PC-3 (cell line): Measurements from ENCODE around the gene ABCG4. TPM values are rescaled to one million over a fixed set of nuclear protein-coding genes. Genes with fewer than 3 reads are reported as not detected.

ENCODE experiments used
- ATAC-seq: fragments of 200-7000 bp; cut with Tn5 transposase; 2 replicates; pipeline ENCODE4 v1.9.1; 2020; ENCODE audit warnings: mild to moderate bottlenecking, moderate library complexity
- BruUV-seq: library from RNA; stranded (reverse); fragments of 400-500 nt; replicated peaks from 2 replicates; lab custom pipeline; 2021; lab: Mats Ljungman, UMichigan
- CTCF ChIA-PET: fragments of 300-600 bp; sonication (Branson Sonifier 250); formaldehyde crosslinking; loops from one replicate; lab custom pipeline; 2022; ENCODE audit warnings: antibody characterized with exemption; lab: Charles Lee
- POLR2A ChIA-PET: fragments of 300-600 bp; sonication (Branson Sonifier 250); formaldehyde crosslinking; loops from one replicate; lab custom pipeline; 2022; ENCODE audit warnings: antibody characterized with exemption; ENCODE audit not compliant: unreplicated experiment; lab: Charles Lee
- DNase-seq: peaks from one replicate; pipeline ENCODE4 v3.0.0-alpha.2; 2015
- H2AFZ ChIP-seq: fragments of 300-600 bp; sonication (generic); 2 replicates; pipeline ENCODE4 v1.6.0; 2016; ENCODE audit warnings: antibody characterized with exemption, low read length
- H3F3A ChIP-seq: fragments of 300-600 bp; sonication (generic); one replicate; pipeline ENCODE4 v1.6.0; 2017; ENCODE audit warnings: antibody characterized with exemption, low read length, control low read depth, mild to moderate bottlenecking; ENCODE audit not compliant: unreplicated experiment
- H3K27ac ChIP-seq: fragments of 300-600 bp; sonication (generic); 2 replicates; pipeline ENCODE4 v1.5.1; 2016; ENCODE audit warnings: mild to moderate bottlenecking, low read length
- H3K27me3 ChIP-seq: fragments of 300-600 bp; sonication (generic); 2 replicates; pipeline ENCODE4 v1.6.1; 2016; ENCODE audit warnings: low read length, mixed read lengths
- H3K36me3 ChIP-seq: fragments of 300-600 bp; sonication (generic); 2 replicates; pipeline ENCODE4 v1.6.1; 2016; ENCODE audit warnings: low read depth, mixed run types, low read length, mixed read lengths
- H3K4me1 ChIP-seq: fragments of 300-600 bp; sonication (generic); 2 replicates; pipeline ENCODE4 v1.5.1; 2016; ENCODE audit warnings: low read length; ENCODE audit not compliant: insufficient read depth
- H3K4me2 ChIP-seq: fragments of 300-600 bp; sonication (generic); 2 replicates; pipeline ENCODE4 v1.6.0; 2016; ENCODE audit warnings: low read length
- H3K4me3 ChIP-seq: fragments of 300-600 bp; sonication (generic); 2 replicates; pipeline ENCODE4 v1.5.1; 2016; ENCODE audit warnings: mild to moderate bottlenecking, low read length, mixed read lengths
- H3K79me2 ChIP-seq: fragments of 300-600 bp; sonication (generic); 2 replicates; pipeline ENCODE4 v1.6.1; 2017; ENCODE audit warnings: low read length, mixed read lengths
- H3K9ac ChIP-seq: fragments of 300-600 bp; sonication (generic); 2 replicates; pipeline ENCODE4 v1.6.0; 2016; ENCODE audit warnings: mild to moderate bottlenecking, low read length
- H3K9me2 ChIP-seq: fragments of 300-600 bp; sonication (generic); replicated peaks from 2 replicates; pipeline ENCODE4 v1.6.1; 2016; ENCODE audit warnings: mixed run types, low read length, mixed read lengths
- H3K9me3 ChIP-seq: fragments of 300-600 bp; sonication (generic); 2 replicates; pipeline ENCODE4 v1.6.1; 2016; ENCODE audit warnings: low read length, mixed read lengths
- H4K20me1 ChIP-seq: fragments of 300-600 bp; sonication (generic); 2 replicates; pipeline ENCODE4 v1.6.1; 2016; ENCODE audit warnings: low read length, mixed read lengths
- EZH2 ChIP-seq: fragments of 300-600 bp; sonication (generic); IDR thresholded peaks from one replicate; pipeline ENCODE4 v1.6.1; 2017; ENCODE audit warnings: antibody characterized with exemption, mild to moderate bottlenecking, low read length; ENCODE audit not compliant: unreplicated experiment
- EZH2phosphoT487 ChIP-seq: fragments of 300-600 bp; sonication (generic); IDR thresholded peaks from 2 replicates; pipeline ENCODE4 v1.6.1; 2018; ENCODE audit warnings: mild to moderate bottlenecking, antibody characterized with exemption, low read length, borderline replicate concordance
- intact Hi-C: fragments of 100-400 bp; cut with micrococcal nuclease; formaldehyde crosslinking; loops from 2 replicates; pipeline ENCODE4 v1.9.0; 2023
- total RNA-seq: library from RNA; depleted of rRNA; stranded (reverse); fragments of >200 nt; gene quantifications from 2 replicates; pipeline ENCODE4 v1.2.3, GENCODE V29; 2014
- TF ChIP-seq, protein P1 (sequence below): fragments of 300-600 bp; sonication (generic); conservative IDR thresholded peaks from 2 replicates; pipeline ENCODE4 v1.5.1; 2017; ENCODE audit warnings: antibody characterized with exemption, low read depth, mild to moderate bottlenecking, low read length

ABCG4 gene
- total RNA-seq, 1 experiment from 2014 or later = 0.15 TPM

DNA sequence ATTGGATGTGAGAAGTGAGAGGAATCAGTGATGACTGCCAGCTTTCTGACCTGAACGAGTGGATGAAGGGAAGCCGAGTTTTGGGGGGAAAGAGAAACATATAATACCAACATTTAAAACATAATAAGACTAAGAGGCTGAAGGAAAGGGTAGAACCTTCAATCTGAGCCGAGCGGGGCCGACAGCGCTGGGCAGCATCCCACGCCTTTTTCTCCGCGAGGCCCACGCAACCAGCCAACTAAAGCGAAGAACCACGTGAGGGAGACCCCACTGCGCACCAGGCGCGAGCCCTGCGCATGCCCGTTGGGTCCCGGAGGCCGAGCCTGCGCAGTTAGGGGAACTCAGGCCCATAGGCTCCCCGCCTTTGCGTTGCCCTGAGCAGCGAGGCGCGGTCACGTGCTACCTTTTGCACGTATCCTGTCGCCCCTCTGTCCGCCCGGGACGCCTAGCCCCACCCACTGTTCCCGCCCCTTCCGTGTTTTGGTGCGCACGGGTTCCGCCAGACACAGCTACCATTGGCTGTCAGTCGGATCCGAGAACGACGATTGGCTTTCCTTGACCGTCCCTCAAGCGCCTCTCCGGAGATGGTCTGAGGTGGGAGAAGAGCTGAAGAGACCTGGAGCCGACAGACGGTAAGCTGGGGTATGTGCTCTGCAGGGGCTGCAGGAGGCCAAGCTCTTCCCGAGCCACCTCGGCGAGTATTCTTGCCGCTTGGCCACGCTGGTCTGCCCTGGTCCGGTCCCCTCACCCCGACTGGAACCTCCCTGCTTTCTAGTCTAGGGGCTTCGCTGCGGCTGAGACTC, 27.6 kb upstream of the ABCG4 start, which contains the start of gene HINFP:
HINFP (plus strand) TSS at position 573 of the 803 bp plus-strand sequence. CDS start 5,365 bp downstream, outside the sequence.
- H3K9me2 ChIP-seq = no peaks in the 10 kb centered on the region
- TF ChIP-seq EZH2phosphoT487 (no peak), EZH2 (no peak)
- TF ChIP-seq, protein P1, sequence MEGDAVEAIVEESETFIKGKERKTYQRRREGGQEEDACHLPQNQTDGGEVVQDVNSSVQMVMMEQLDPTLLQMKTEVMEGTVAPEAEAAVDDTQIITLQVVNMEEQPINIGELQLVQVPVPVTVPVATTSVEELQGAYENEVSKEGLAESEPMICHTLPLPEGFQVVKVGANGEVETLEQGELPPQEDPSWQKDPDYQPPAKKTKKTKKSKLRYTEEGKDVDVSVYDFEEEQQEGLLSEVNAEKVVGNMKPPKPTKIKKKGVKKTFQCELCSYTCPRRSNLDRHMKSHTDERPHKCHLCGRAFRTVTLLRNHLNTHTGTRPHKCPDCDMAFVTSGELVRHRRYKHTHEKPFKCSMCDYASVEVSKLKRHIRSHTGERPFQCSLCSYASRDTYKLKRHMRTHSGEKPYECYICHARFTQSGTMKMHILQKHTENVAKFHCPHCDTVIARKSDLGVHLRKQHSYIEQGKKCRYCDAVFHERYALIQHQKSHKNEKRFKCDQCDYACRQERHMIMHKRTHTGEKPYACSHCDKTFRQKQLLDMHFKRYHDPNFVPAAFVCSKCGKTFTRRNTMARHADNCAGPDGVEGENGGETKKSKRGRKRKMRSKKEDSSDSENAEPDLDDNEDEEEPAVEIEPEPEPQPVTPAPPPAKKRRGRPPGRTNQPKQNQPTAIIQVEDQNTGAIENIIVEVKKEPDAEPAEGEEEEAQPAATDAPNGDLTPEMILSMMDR = no peak
- H3K4me2 ChIP-seq = peak within 1 kb of the TSS; percentile 95
- H3K4me3 ChIP-seq = peak within 1 kb of the TSS; percentile 91
- no peaks in the 10 kb centered on the region for H3F3A ChIP-seq
- no peaks in the 10 kb centered on the region for H4K20me1 ChIP-seq
- peaks cover 8% of the 10 kb centered on the region; the same call in 1 of the 2 replicates for H3K36me3 ChIP-seq
- intact Hi-C loops = loop anchor here (1.0 to 2.0 kb wide), 2 partner anchors 13 to 20 kb away; partner anchors contain the start of gene DPAGT1
- peaks cover 29% of the 10 kb centered on the region for H3K79me2 ChIP-seq
- H3K4me1 ChIP-seq = peaks cover 15% of the 10 kb centered on the region
- no peaks in the 10 kb centered on the region for H3K27me3 ChIP-seq
- H3K27ac ChIP-seq = peak within 1 kb of the TSS; percentile 35
- ChIA-PET POLR2A (interaction anchor here (0.5 to 1.3 kb wide), 7 partner anchors 14 to 195 kb away, joined by 3 to 14 read pairs (median 5); partner anchors contain the start of genes BCL9L, C2CD2L and DPAGT1), CTCF (interaction anchor here (0.6 to 1.1 kb wide), 4 partner anchors 19 to 260 kb away, joined by 3 to 8 read pairs (median 4); partner anchors contain the start of gene DPAGT1)
- ATAC-seq (peak; percentile 96), DNase-seq (peak; percentile 100)
- peak within 1 kb of the TSS; percentile 85 for H3K9ac ChIP-seq
- peak within 1 kb of the TSS; percentile 93 for H2AFZ ChIP-seq
- H3K9me3 ChIP-seq = no peaks in the 10 kb centered on the region
- no TSS peak for BruUV-seq

DNA sequence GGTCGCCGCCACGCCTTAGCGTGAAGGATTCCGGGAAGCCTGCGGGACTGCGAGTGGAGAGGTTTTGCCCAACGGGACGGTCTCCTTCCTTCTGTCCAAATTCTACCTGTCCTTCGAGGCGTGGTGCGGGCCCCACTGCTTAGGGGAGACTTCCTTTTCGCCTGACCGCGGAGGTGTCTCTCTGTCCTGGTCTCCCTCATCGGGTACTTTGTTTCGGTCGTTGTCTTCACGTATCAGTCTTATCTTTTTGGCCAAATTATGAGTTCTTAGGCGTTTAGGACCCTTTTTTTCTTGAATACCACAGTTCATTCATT, 27.1 kb upstream of the ABCG4 start:
- ChIA-PET CTCF (interaction anchor here (0.6 to 1.1 kb wide), 3 partner anchors 19 to 259 kb away, joined by 3 to 8 read pairs (median 3); partner anchors contain the start of gene DPAGT1), POLR2A (interaction anchor here (0.5 to 1.3 kb wide), 6 partner anchors 15 to 121 kb away, joined by 3 to 14 read pairs (median 4); partner anchors contain the start of gene C2CD2L)
- Histone ChIP-seq H3K4me2 (peak overlapping the region; percentile 84), H3K9me2 (no peaks in the 10 kb centered on the region), H4K20me1 (no peaks in the 10 kb centered on the region), H2AFZ (peak overlapping the region; percentile 87), H3K79me2 (peaks cover 29% of the 10 kb centered on the region), H3K27ac (no peak overlapping the region), H3K9ac (peak overlapping the region; percentile 79), H3K4me1 (peaks cover 15% of the 10 kb centered on the region), H3K36me3 (peaks cover 7% of the 10 kb centered on the region; the same call in 1 of the 2 replicates), H3K27me3 (no peaks in the 10 kb centered on the region), H3F3A (no peaks in the 10 kb centered on the region), H3K9me3 (no peaks in the 10 kb centered on the region), H3K4me3 (peak overlapping the region; percentile 91)
- ATAC-seq = no peak; the same call in 1 of the 2 replicates
- no peak for DNase-seq
- TSS peak; percentile 79 for BruUV-seq
- intact Hi-C loops = loop anchor here (1.0 to 2.0 kb wide), 2 partner anchors 13 to 21 kb away; partner anchors contain the start of gene DPAGT1
- TF ChIP-seq EZH2 = no peak
- TF ChIP-seq, protein P1 = no peak
- no peak for TF ChIP-seq EZH2phosphoT487
